ENCODE measurements around the gene ZNF280C.
"Not testable (repeated sequence)": the region's sequence is repeated elsewhere in the genome, so short reads cannot be mapped to it uniquely, and the experiment has no call there.

ZNF280C gene

DNA sequence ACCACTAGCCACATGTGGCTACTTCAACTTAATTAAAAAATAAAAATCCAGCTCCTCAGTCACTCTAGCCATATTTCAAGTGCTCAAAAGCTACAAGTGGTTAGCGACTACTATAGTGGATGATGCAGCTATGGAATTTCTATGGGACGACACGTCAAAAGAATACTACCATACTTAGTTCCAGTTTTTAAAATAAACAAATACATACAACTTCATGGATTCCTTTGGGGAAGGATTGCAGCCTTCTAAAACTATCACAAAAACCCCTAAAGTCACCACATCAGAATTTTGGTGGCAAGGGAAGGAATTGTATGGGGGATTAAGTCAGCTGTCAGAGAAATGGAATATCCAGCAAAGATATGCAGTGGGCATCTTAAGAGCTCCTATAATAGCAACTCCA, 6.5 kb downstream of the ZNF280C start:
- no peak for DNase-seq (ENCODE audit: low read depth in 2 of 2)

DNA sequence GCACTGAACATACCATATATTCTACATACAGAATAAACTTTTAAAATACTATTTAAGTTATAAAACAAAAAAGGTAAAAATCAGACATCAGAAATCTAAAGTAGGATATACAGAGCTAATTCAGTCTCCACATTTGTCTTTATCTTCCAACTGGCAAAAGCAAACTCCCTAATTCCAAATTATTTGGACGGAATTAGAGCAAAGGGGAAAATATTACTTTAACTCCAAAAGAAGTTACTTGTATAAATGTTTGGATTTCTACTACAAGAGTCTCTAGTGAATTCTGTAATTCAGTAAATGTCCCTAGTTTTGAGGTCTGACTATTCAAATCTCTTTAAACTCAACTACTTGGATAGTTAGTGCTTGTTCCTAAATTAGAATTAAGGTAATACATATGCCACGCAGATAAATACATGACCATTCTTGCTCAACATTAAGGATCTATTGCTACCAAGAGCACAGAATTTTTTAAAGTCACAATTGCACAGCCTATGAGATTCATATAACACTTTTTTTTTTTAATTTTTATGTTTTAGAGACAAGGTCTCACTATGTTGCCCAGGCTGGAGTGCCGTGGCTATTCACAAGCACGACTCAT, 7.3 kb downstream of the ZNF280C start:
- DNase-seq (ENCODE audit: low read depth in 2 of 2) = no peak

DNA sequence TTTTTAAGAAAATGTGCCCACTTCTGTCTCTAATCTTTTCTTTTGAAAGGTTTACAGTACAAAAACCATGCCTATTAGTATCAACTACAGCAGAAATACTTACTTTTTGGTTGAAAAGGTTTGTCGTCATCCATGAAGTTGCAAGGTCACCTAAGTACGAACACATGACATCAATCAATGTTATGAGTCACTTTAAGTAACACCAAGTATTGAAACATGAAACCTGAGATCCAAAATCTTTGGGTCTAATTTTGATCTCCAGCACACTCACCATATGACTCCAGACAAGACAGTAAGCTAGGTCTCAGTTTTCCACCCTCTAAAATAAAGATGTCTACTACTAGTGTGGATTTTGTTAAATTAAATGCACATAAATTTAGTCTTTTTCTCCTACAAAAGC, 8.4 kb downstream of the ZNF280C start:
- DNase-seq (ENCODE audit: low read depth in 2 of 2) = no peak

DNA sequence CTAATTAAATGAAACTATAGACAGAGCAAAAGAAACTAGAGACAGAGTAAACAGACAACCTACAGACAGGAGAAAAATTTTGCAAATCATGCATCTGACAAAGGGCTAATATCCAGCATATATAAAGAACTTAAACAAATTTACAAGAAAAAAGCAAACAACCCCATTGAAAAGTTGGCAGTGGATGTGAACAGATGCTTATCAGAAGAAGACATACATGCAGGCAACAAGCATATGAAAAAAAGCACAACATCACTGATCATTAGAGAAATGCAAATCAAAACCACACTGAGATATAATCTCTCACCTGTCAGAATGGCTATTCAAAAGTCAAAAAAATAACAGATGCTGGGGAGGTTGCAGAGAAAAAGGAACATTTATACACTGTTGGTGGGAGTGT, 14.8 kb downstream of the ZNF280C start:
- DNase-seq (ENCODE audit: low read depth in 2 of 2) = no peak

DNA sequence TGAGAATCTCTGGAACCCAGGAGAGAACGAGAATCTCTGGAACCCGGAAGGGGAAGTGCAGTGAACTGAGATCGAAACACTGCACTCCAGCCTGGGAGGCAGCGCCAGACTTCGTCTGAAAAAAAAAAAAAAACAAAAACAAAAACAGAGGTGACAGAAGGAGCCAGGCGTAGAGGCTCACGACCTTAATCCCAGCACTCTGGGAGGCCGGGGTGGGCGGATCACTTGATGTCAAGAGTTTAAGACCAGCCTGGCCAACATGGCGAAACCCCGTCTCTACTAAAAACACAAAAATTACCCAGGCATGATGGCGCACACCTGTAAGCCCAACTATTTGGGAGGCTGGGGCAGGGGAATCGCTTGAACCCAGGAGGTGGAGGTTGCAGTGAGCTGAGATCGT, 17.0 kb downstream of the ZNF280C start:
- no peak for DNase-seq (ENCODE audit: low read depth in 2 of 2)

DNA sequence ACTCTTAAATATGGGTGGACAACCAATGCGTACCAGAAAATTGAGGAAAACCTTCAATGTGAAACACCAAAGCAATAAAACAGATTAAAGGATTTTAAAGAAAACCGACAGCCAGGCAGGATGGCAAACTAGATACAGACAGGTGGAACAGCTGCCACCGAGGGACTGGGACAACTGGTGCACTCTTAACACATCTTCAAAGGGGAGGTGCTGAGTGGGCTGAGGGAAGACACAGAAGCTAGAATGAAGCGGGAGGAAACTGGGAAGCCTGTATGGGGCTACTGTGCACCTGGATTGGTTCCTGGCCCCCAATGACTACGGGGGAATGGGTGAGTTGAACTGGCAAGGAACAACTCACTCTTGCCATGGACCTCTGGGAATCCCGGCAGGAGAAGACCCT, 20.7 kb downstream of the ZNF280C start:
- no peak for DNase-seq (ENCODE audit: low read depth in 2 of 2)

DNA sequence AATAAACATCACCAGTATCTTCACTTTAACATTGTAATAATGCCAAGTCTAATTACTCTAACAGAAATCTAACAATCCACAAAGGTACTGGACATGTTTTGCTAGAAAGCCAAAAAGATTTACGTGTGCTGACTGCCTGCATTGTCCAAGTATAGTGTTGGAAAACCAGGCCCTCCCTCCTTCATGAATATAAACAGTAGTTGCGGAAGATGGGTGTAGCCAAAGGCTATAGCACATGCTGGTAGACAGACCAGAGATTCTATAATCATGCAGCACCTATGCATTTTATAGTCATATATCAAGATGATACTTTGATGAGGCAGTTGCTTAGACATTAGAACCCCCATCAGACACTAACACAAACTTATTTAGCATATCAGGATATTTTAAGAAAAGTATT, 22.6 kb downstream of the ZNF280C start:
- no peak for DNase-seq (ENCODE audit: low read depth in 2 of 2)

DNA sequence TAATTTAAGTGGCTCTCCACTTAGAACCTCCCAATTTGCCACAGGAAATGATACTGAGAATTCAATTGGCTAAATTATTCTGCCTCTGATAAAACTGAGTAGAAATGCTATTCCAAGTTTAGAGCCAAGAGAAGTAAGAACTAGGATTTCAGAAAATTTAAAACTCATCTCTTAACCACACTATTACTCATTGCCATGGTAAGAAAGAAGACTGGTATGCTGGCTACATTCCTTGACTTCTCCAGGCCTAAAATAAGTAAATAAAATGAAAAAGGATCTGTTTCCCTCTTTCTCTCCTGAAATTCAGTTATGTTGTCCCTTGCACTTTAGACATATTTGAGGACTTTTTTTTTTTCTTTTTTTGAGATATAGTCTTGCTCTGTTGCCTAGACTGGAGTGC, 23.3 kb downstream of the ZNF280C start:
- DNase-seq (ENCODE audit: low read depth in 2 of 2) = no peak

DNA sequence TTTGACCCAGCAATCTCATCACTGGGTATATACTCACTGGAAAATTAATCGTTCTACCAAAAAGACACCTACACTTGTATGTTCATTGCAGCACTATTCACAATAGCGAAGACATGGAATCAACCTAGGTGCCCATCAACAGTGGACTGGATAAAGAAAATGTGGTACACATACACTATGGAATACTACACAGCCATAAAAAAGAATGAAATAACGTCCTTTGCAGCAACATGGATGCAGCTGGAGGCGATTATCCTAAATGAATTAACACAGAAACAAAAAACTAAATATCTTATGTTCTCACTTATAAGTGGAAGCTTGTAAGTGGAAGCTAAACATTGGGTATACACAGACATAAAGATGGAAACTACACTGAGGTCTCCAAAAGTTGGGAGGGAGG, 37.5 kb downstream of the ZNF280C start:
- not testable (repeated sequence) for DNase-seq (ENCODE audit: low read depth in 2 of 2)

DNA sequence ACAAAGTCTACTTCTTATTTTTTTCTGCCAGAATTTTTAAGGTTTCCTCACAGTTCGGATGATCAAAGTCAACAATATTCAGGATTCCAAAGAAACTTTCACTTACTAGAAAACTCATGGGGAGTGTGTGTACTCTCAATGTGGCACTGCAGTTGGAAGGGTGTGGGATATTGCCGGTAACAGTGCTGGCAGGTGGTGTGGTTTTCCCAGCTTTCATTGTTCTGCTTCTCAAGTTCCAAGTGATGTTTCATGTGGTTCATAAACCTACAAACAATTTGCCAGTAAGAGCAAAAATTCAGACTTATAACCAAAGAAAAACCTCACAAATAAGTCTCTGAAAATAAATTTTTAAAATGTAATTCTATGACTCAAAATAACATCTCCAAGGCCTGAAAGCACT, 39.8 kb downstream of the ZNF280C start:
- no peak for DNase-seq (ENCODE audit: low read depth in 2 of 2)

DNA sequence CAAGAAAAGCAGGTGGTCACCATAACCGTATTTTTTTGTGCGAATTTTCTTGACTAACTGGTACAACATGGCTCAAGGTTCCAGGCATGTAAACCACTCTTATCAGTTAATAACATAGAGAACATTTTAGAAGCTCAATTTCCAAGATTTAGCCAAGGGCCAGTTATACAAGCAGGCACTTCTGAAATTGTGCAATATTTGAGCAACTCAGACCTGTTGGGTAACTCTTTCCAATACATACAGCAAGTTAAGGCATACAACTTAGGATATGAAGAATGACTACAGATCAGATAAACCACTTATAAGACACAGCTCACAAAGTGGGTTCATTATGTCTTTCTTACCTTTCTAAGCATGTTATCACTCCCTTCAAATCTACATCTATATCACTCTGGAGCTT, 43.9 kb downstream of the ZNF280C start:
- no peak for DNase-seq (ENCODE audit: low read depth in 2 of 2)

DNA sequence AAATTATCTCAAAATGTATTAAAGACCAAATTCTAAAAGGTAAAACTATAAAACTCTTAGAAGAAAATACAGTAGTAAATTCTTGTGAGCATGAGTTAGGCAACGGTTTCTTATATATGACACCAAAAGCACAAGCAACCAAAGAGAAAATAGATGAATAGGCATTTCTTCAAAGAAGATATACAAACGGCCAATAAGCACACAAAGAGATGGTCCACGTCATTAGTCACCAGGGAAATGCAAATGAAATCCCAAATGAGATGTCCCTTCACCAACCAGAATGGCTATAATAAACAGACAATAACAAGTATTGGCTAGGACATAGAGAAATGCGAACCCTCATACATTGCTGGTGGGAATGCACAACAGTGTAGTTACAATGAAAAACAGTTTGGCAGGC, 52.4 kb downstream of the ZNF280C start:
- DNase-seq (ENCODE audit: low read depth in 2 of 2) = no peak

DNA sequence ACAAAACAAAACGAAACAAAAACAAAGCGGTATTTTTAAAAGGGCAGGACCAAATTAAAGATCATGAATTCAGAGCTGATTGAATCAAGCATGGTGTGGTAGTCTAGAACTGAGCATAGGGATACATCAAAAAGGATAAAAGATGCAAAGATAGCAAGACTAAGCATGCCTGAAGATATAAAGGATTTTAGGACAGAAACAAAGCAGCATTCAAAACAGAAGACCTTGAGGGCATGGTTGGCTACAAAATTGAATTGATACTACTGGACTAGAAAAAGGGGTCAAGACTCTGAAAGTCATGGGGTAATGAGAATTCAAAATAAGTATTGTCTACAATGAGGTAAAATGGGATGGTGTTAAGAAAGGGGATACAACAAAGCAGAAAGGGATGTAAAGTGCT, 55.3 kb downstream of the ZNF280C start:
- DNase-seq (ENCODE audit: low read depth in 2 of 2) = no peak

DNA sequence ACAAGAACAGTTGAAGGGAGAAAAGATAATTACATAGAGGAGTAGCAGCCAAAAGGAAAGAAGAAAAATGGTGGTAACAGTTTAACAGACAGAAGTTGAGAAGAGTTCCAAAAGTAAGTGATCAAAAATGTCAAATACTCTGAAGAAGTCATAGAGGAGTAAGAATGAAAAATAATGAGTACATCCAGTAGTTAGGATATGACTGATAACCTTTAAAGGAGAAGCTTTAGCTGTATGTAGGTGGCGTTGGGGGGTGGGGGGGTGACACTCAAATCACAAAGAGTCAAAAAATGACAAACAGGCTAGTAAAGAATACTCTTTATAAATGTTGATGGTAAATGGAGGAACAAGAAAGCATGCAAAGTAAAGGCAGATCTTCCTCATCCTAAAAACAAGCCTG, 56.3 kb downstream of the ZNF280C start:
- DNase-seq (ENCODE audit: low read depth in 2 of 2) = no peak

DNA sequence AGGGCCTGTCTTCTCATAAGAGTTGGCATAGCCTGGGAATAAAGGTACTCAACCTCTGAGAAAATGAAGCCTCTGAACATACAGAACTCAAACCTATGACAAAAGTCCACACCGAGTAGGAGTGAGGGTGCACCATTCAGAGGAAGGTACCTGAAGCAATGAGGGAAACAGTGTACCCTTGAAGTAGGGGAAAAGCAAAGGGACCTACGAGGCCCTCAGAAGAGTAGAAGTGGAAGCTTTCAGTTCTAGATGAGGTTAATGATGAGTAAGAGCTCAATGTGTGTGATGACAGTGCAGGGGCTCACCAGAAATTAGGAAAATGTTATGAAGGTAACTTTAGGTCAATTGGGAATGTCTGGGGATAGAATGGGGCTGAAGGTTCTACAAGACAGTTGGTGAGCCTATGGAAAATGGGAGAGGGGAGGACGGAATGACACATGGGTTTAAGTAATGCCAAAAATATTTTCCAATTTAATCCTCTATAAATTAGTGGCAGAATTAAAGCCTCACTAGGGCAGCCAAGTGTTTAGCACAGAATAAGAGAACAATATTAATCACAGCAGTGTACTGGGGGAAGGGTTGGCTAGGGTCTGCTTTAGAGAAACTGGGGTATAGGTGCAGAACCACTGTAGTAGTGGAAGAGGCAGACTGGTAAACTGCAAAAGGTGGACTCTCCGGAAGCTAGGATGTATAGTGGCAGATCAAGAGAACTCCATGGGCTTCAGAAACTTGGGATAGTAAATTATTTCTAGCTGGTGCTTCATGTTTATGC, 57.1 kb downstream of the ZNF280C start:
- no peak for DNase-seq (ENCODE audit: low read depth in 2 of 2)

DNA sequence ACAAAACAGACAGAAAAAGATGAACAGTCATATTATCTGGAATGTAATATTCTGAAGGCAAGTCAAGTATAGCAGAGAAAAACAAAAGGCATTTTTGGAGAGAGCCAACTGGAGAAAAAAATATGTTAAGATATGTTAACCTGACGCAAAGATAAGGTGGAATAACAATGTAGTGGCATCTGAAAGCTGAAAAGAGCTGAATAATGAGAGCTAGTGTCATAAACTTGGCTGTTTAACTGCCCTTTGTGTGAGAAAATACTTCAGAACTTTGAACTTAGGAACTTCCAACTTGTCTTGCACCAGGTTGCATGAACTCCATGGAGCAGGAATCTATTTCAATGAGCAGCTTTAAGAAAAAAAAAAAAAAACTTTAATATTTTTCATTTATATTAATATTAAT, 64.1 kb downstream of the ZNF280C start:
- no peak for DNase-seq (ENCODE audit: low read depth in 2 of 2)

DNA sequence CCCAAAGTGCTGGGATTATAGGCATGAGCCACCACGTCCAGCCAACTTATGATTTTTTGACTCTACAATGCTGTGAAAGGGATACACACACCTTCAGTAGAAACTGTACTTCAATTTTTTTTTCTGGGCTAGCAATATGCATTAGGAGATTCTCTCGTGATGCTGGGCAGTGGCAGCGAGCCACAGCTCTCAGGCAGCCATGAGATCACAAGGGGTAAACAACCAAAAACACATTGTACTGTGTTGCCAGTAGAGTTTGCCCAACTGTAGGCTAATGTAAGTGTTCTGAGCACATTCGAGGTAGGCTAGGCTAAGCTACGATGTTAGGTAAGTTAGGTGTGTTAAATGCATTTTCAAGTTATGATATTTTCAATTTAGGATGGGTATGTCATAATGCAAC, 71.2 kb downstream of the ZNF280C start:
- no peak for DNase-seq (ENCODE audit: low read depth in 2 of 2)

DNA sequence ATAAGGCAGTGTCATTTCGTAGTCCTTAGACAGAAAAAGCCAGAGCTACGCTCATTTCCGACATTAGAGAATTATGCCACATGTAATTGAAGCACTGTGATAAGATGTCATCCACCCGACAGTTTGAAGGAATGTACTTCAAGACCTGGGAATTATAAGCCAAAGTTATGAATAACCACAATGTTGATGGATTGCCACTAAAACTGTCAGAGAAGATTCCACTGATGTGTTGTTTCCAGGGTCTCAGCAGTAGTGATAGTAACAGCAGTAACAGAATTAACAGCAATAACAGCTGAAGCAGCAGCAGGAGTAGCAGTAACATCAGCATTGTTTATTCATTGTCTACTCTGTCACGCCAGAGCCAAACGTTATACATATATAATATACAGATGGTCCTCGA, 72.2 kb downstream of the ZNF280C start:
- no peak for DNase-seq (ENCODE audit: low read depth in 2 of 2)

DNA sequence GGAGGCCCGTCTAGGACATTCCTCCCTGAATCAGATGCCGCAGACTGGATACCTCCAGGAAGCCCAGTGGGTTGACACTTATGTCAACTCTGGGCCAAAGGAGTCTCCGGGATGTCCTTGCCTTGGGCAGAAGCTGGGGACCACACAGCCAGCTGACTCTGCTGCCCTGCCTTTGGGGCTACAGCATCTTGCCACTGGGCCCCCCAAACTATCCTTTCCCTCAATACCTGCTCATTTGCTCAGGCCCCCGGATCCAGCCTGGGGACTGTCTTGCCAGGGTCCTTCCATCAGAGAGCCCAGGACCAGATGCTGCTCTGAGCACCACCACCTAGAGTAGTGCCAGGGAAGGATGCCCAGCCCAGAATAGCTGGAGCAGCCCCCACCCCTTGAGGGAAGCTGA, 77.9 kb downstream of the ZNF280C start:
- no peak for DNase-seq (ENCODE audit: low read depth in 2 of 2)

DNA sequence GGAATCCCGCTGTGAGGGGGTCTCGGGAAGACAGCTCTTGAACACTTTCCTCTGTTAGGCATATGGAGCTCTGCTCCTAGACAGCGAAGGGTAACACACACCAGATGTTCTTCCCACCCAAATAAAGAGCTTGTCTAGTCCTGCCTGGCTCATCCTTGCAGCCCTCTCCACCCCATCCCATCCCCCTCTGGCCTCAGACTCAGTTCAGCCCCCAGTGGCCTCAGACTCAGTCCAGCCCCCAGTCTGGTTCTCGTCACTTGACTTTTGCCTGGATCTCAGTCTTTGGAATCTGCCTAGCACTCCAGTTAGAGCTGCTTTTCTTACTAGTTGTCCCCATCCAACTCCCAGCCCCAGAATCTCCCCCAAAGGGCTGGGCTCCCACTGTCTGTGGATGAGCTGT, 82.0 kb downstream of the ZNF280C start:
- no peak for DNase-seq (ENCODE audit: low read depth in 2 of 2)

DNA sequence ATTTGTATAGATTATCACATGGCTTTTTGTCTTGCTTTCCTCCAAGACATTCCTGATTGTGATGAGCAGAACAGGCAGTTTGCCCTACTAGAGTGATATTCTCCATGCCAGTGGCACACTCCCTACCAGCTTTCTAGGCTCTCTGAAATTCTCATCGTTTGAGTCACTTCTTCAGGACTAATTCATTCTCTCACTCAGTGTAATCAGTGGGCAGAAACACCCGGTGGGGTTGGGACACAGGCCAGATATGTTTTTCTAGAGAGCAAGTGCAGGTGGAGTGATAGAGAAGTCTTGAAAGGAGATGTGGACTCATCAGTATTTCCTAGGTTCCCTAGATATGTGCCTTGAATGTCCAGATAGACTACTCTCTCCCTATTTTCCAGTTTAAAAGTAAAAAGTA, 83.8 kb downstream of the ZNF280C start:
- no peak for DNase-seq (ENCODE audit: low read depth in 2 of 2)

DNA sequence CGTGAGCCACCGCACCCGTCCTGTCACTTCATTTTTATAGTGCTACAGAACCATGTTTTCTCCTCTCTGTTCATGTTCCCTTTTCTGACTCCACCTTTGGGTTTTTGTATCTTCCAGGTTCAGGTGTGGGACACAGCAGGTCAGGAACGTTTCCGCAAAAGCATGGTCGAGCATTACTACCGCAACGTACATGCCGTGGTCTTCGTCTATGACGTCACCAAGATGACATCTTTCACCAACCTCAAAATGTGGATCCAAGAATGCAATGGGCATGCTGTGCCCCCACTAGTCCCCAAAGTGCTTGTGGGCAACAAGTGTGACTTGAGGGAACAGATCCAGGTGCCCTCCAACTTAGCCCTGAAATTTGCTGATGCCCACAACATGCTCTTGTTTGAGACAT, 84.5 kb downstream of the ZNF280C start:
- no peak for DNase-seq (ENCODE audit: low read depth in 2 of 2)

DNA sequence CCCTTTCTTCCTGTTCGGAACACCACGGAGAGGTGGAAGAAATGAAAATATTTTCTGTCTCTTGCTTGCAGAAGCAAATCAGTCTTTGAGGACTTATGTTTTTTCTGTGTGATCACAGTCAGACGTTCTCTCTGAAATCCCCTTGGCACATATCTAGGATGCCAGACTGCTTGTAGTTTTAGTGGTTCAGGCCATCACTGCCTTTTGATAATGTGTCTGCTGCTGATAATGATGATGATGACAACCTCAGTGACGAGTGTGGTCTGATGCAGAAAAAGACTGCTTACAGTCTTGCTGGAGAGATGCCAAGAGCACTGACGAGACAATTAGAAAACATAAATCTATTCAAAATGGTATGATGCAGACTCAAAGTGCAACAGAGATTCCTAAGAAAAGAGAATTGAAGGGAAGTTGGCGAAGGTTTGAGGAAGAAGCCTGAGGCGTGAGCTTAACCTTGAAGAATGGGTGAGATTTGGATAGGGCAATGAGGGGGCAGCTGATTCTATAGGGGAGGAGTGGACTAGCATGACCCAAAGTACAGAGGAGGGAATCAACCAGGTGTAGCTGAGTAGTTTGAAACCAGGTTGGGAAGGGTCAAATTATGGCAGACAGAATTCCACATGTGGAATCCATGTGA, 89.0 kb downstream of the ZNF280C start:
- no peak for DNase-seq (ENCODE audit: low read depth in 2 of 2)

Data from stimulated activated CD4-positive, alpha-beta T cell treated with anti-CD3 and anti-CD28 coated beads, Interleukin-12 subunit alpha, Interleukin-12 subunit beta, amount 100 ng/mL, for 24 hours (primary cell).